Loucy (cell line): ENCODE measurements around the gene TARDBP.
A peak's percentile ranks its signal among the peaks of the same experiment; 100 is the strongest.

ENCODE experiments used
- H2AFZ ChIP-seq: fragments of 200-600 bp; sonication (generic); 2 replicates; pipeline ENCODE4 v1.6.0; 2016; ENCODE audit warnings: antibody characterized with exemption, mild to moderate bottlenecking, low read length, moderate library complexity
- H3F3A ChIP-seq: fragments of 200-600 bp; 2 replicates; pipeline ENCODE4 v1.6.0; 2016; ENCODE audit warnings: antibody characterized with exemption, low read depth, mild to moderate bottlenecking
- H3K27me3 ChIP-seq: fragments of 200-600 bp; sonication (generic); 2 replicates; pipeline ENCODE4 v1.6.1; 2014; ENCODE audit warnings: low read length, mild to moderate bottlenecking; ENCODE audit not compliant: insufficient read depth, poor library complexity, severe bottlenecking
- H3K36me3 ChIP-seq: fragments of 200-600 bp; sonication (generic); 2 replicates; pipeline ENCODE4 v1.6.1; 2016; ENCODE audit warnings: low read length; ENCODE audit not compliant: insufficient read depth
- H3K4me1 ChIP-seq: fragments of 200-600 bp; sonication (generic); 2 replicates; pipeline ENCODE4 v1.5.1; 2014; ENCODE audit warnings: low read length, mild to moderate bottlenecking; ENCODE audit not compliant: insufficient read depth, poor library complexity, severe bottlenecking
- H3K4me2 ChIP-seq: fragments of 200-600 bp; sonication (generic); 2 replicates; pipeline ENCODE4 v1.6.0; 2014; ENCODE audit warnings: antibody characterized with exemption, low read length, low read depth, mild to moderate bottlenecking; ENCODE audit not compliant: poor library complexity, severe bottlenecking
- H3K4me3 ChIP-seq: fragments of 200-600 bp; sonication (generic); 2 replicates; pipeline ENCODE4 v1.5.1; 2014; ENCODE audit warnings: low read length, mild to moderate bottlenecking, mixed read lengths; ENCODE audit not compliant: poor library complexity, severe bottlenecking
- H3K79me2 ChIP-seq: fragments of 200-600 bp; sonication (generic); 2 replicates; pipeline ENCODE4 v1.6.1; 2014; ENCODE audit warnings: low read length; ENCODE audit not compliant: insufficient read depth
- H3K9ac ChIP-seq: fragments of 200-600 bp; sonication (generic); 2 replicates; pipeline ENCODE4 v1.6.0; 2014; ENCODE audit warnings: mild to moderate bottlenecking, low read depth, low read length, moderate library complexity; ENCODE audit not compliant: poor library complexity, severe bottlenecking
- H3K9me2 ChIP-seq: fragments of 200-600 bp; sonication (generic); replicated peaks from 2 replicates; pipeline ENCODE4 v1.6.1; 2016; ENCODE audit warnings: low read depth, low read length, mixed read lengths
- H3K9me3 ChIP-seq: fragments of 200-600 bp; sonication (generic); 2 replicates; pipeline ENCODE4 v1.6.1; 2014; ENCODE audit warnings: mild to moderate bottlenecking, antibody characterized with exemption, low read length, low read depth; ENCODE audit not compliant: insufficient read depth
- H4K20me1 ChIP-seq: fragments of 200-600 bp; sonication (generic); 2 replicates; pipeline ENCODE4 v1.6.0; 2014; ENCODE audit warnings: antibody characterized with exemption, low read length, mild to moderate bottlenecking; ENCODE audit not compliant: insufficient read depth, poor library complexity, severe bottlenecking
- CTCF ChIP-seq: fragments of 200-600 bp; sonication (generic); conservative IDR thresholded peaks from 2 replicates; pipeline ENCODE4 v1.5.1; 2014; ENCODE audit warnings: mild to moderate bottlenecking, antibody characterized with exemption, low read length
- EZH2phosphoT487 ChIP-seq: fragments of 200-600 bp; IDR thresholded peaks from 2 replicates; pipeline ENCODE4 v1.6.1; 2018; ENCODE audit warnings: antibody characterized with exemption, mild to moderate bottlenecking, moderate library complexity, borderline replicate concordance

The TARDBP gene

GRCh38 chr1:11057477-11057876 lies 45.0 kb downstream of the TARDBP start:
- H3K4me2 ChIP-seq: peak overlapping the region; percentile 88
- TF ChIP-seq EZH2phosphoT487 (no peak), CTCF (no peak)
- H3K4me1 ChIP-seq: peaks cover 16% of the 10 kb centered on the region

GRCh38 chr1:11058026-11058425 lies 45.6 kb downstream of the TARDBP start:
- H3K9ac ChIP-seq: no peak overlapping the region

More at GRCh38 chr1:11057477-11057876, 45.0 kb downstream of the TARDBP start:
- Histone ChIP-seq H3F3A (no peaks in the 10 kb centered on the region), H3K27me3 (no peaks in the 10 kb centered on the region), H3K9me3 (no peaks in the 10 kb centered on the region), H3K36me3 (peaks cover 11% of the 10 kb centered on the region; the same call in 1 of the 2 replicates), H3K79me2 (peaks cover 42% of the 10 kb centered on the region), H2AFZ (no peak overlapping the region), H3K9me2 (no peaks in the 10 kb centered on the region), H4K20me1 (peaks cover 16% of the 10 kb centered on the region), H3K9ac (no peak overlapping the region), H3K4me3 (no peak overlapping the region)

DNA sequence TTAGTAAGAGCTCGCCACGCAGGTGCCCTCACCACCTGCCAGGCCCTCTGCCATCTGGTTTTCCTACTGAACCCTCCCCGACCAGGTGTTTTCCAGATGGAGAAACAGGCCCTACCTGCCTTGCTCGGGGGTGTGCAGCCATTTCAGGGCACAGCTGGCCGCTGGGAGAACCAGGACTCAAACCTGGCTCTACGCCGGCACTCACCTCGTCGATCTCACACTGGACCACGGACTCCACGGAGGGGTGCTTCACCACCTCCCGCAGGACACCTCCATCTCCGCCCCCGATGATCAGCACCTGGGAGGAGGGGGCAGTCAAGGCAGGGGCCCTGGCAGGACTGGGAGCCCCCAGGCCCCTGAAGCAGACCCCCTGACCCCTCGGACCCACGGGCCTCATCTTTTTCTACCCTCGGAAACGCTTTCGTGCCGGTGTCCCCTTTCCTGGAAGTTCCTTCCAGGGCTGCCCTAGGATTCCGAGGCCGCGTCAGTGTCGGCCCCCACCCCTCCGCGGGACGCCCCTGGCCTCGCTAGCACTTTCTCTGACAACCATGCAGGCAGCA lies 46.2 kb downstream of the TARDBP start:
- Histone ChIP-seq H3K4me3 (peak overlapping the region; percentile 90), H3K9ac (peak overlapping the region; percentile 88), H2AFZ (no peak overlapping the region), H3K27me3 (no peaks in the 10 kb centered on the region), H3K4me1 (peaks cover 26% of the 10 kb centered on the region), H3K4me2 (peak overlapping the region; percentile 88), H3K36me3 (peaks cover 11% of the 10 kb centered on the region; the same call in 1 of the 2 replicates), H3K79me2 (peaks cover 42% of the 10 kb centered on the region), H4K20me1 (peaks cover 16% of the 10 kb centered on the region), H3K9me3 (no peaks in the 10 kb centered on the region), H3K9me2 (no peaks in the 10 kb centered on the region), H3F3A (peaks cover 3% of the 10 kb centered on the region; the same call in 1 of the 2 replicates)
- TF ChIP-seq EZH2phosphoT487: no peak
- TF ChIP-seq CTCF: no peak

More at GRCh38 chr1:11058026-11058425, 45.6 kb downstream of the TARDBP start:
- peaks cover 21% of the 10 kb centered on the region for H3K4me1 ChIP-seq
- H4K20me1 ChIP-seq: peaks cover 16% of the 10 kb centered on the region
- H3K79me2 ChIP-seq: peaks cover 42% of the 10 kb centered on the region
- H3K4me3 ChIP-seq: no peak overlapping the region
- peak overlapping the region; percentile 88 for H3K4me2 ChIP-seq
- no peak overlapping the region for H2AFZ ChIP-seq
- H3F3A ChIP-seq: no peaks in the 10 kb centered on the region
- no peak for TF ChIP-seq EZH2phosphoT487
- TF ChIP-seq CTCF: no peak
- no peaks in the 10 kb centered on the region for H3K9me2 ChIP-seq
- H3K36me3 ChIP-seq: peaks cover 11% of the 10 kb centered on the region; the same call in 1 of the 2 replicates
- no peaks in the 10 kb centered on the region for H3K27me3 ChIP-seq
- no peaks in the 10 kb centered on the region for H3K9me3 ChIP-seq
